VCaP (cell line): ENCODE measurements around the gene NR2F2.

Source experiments
- H3K27ac ChIP-seq: fragments of 450-650 bp; 2 replicates; pipeline ENCODE4 v1.5.1; 2017
- CTCF ChIP-seq: fragments of 450-650 bp; conservative IDR thresholded peaks from 2 replicates; pipeline ENCODE4 v1.5.1; 2017; ENCODE audit warnings: mild to moderate bottlenecking, moderate library complexity

NR2F2 gene

GRCh38 chr15:96296264-96296663 lies 34.2 kb upstream of the NR2F2 start:
- no peak overlapping the region for H3K27ac ChIP-seq
- TF ChIP-seq CTCF = no peak

GRCh38 chr15:96297783-96298182 lies 32.7 kb upstream of the NR2F2 start:
- no peak overlapping the region for H3K27ac ChIP-seq
- no peak for TF ChIP-seq CTCF

GRCh38 chr15:96298217-96298616 lies 32.3 kb upstream of the NR2F2 start:
- TF ChIP-seq CTCF = no peak
- H3K27ac ChIP-seq = no peak overlapping the region

GRCh38 chr15:96300836-96301235 lies 29.7 kb upstream of the NR2F2 start:
- H3K27ac ChIP-seq = no peak overlapping the region
- no peak for TF ChIP-seq CTCF

GRCh38 chr15:96303503-96304056 lies 26.9 kb upstream of the NR2F2 start:
- no peak for TF ChIP-seq CTCF
- H3K27ac ChIP-seq = no peak overlapping the region

- H3K27ac ChIP-seq = no peak overlapping the region
- no peak for TF ChIP-seq CTCF
Measured at GRCh38 chr15:96304839-96305238, 25.7 kb upstream of the NR2F2 start.

- no peak overlapping the region for H3K27ac ChIP-seq
- no peak for TF ChIP-seq CTCF
Measured at GRCh38 chr15:96306321-96306720, 24.2 kb upstream of the NR2F2 start.
